ENCODE measurements around the gene PARD3. TPM values are rescaled to one million over a fixed set of nuclear protein-coding genes. Genes with fewer than 3 reads are reported as not detected.

Gene PARD3
- total RNA-seq, 1 donor from 2014 or later = 58.7 TPM

GRCh38 chr10:34187201-34187600, 627.9 kb downstream of the PARD3 start:
- Mint-ChIP-seq H3K4me1 (peaks cover 78% of the 10 kb centered on the region), H3K27ac (peak overlapping the region; percentile 89)
- H3K4me2 ChIP-seq = peak overlapping the region; percentile 60

GRCh38 chr10:34186745-34187144, 628.4 kb downstream of the PARD3 start:
- peaks cover 34% of the 10 kb centered on the region for H3F3A ChIP-seq (ENCODE audit: low read depth)

More at GRCh38 chr10:34187201-34187600, 627.9 kb downstream of the PARD3 start:
- H3K4me1 ChIP-seq = peaks cover 65% of the 10 kb centered on the region
- no peaks in the 10 kb centered on the region for H3K27me3 ChIP-seq
- no peak for DNase-seq (ENCODE audit: low spot score)
- Mint-ChIP-seq H3K27me3 (ENCODE audit: insufficient read depth, low read depth) (peaks cover 6% of the 10 kb centered on the region), H3K4me3 (no peak overlapping the region), H3K9me3 (no peaks in the 10 kb centered on the region), H3K36me3 (peaks cover 2% of the 10 kb centered on the region)
- no peak for TF ChIP-seq EZH2phosphoT487 (IDR thresholded peaks at IDR 0.05)
- TF ChIP-seq CTCF (IDR thresholded peaks at IDR 0.05) = no peak
- no peak for TF ChIP-seq EZH2 (IDR thresholded peaks at IDR 0.05)
- H2AFZ ChIP-seq (replicated peaks) = no peak overlapping the region
- H4K20me1 ChIP-seq (ENCODE audit: low read depth) = no peaks in the 10 kb centered on the region
- H3K9me3 ChIP-seq (ENCODE audit: low read depth) = no peaks in the 10 kb centered on the region
- no peak overlapping the region for H3K9ac ChIP-seq
- no peaks in the 10 kb centered on the region for H3K36me3 ChIP-seq
- H3K27ac ChIP-seq = peak overlapping the region; percentile 73
- H3K4me3 ChIP-seq = no peak overlapping the region
- peaks cover 29% of the 10 kb centered on the region for H3F3A ChIP-seq (ENCODE audit: low read depth)
- H3K79me2 ChIP-seq (ENCODE audit: low read depth) = no peaks in the 10 kb centered on the region

GRCh38 chr10:34185998-34186397, 629.1 kb downstream of the PARD3 start:
- Histone ChIP-seq H3K4me3 (no peak overlapping the region), H3K4me1 (peaks cover 77% of the 10 kb centered on the region), H4K20me1 (ENCODE audit: low read depth) (no peaks in the 10 kb centered on the region), H3K9me3 (ENCODE audit: low read depth) (no peaks in the 10 kb centered on the region), H3F3A (ENCODE audit: low read depth) (peaks cover 35% of the 10 kb centered on the region), H3K79me2 (ENCODE audit: low read depth) (no peaks in the 10 kb centered on the region), H3K27me3 (no peaks in the 10 kb centered on the region), H3K4me2 (no peak overlapping the region), H2AFZ (replicated peaks) (no peak overlapping the region), H3K27ac (no peak overlapping the region), H3K36me3 (no peaks in the 10 kb centered on the region), H3K9ac (no peak overlapping the region)
- Mint-ChIP-seq H3K36me3 (peaks cover 2% of the 10 kb centered on the region), H3K27me3 (ENCODE audit: insufficient read depth, low read depth) (peaks cover 6% of the 10 kb centered on the region), H3K27ac (peak overlapping the region; percentile 89), H3K4me3 (no peak overlapping the region), H3K4me1 (peaks cover 78% of the 10 kb centered on the region), H3K9me3 (no peaks in the 10 kb centered on the region)
- TF ChIP-seq CTCF (IDR thresholded peaks at IDR 0.05) = no peak
- no peak for TF ChIP-seq EZH2 (IDR thresholded peaks at IDR 0.05)
- TF ChIP-seq EZH2phosphoT487 (IDR thresholded peaks at IDR 0.05) = no peak
- no peak for DNase-seq (ENCODE audit: low spot score)

More at GRCh38 chr10:34186745-34187144, 628.4 kb downstream of the PARD3 start:
- peaks cover 80% of the 10 kb centered on the region for H3K4me1 Mint-ChIP-seq
- peak overlapping the region; percentile 73 for H3K27ac ChIP-seq
- no peaks in the 10 kb centered on the region for H3K79me2 ChIP-seq (ENCODE audit: low read depth)
- H3K4me1 ChIP-seq = peaks cover 69% of the 10 kb centered on the region
- H3K4me3 Mint-ChIP-seq = no peak overlapping the region
- no peak overlapping the region for H3K4me3 ChIP-seq
- peaks cover 2% of the 10 kb centered on the region for H3K36me3 Mint-ChIP-seq
- H3K9ac ChIP-seq = no peak overlapping the region
- peaks cover 6% of the 10 kb centered on the region for H3K27me3 Mint-ChIP-seq (ENCODE audit: insufficient read depth, low read depth)
- H3K27me3 ChIP-seq = no peaks in the 10 kb centered on the region
- DNase-seq (ENCODE audit: low spot score) = peak; percentile 57
- no peak overlapping the region for H2AFZ ChIP-seq (replicated peaks)
- peak overlapping the region; percentile 60 for H3K4me2 ChIP-seq
- H3K36me3 ChIP-seq = no peaks in the 10 kb centered on the region
- H3K9me3 ChIP-seq (ENCODE audit: low read depth) = no peaks in the 10 kb centered on the region
- TF ChIP-seq EZH2phosphoT487 (IDR thresholded peaks at IDR 0.05) (no peak), EZH2 (IDR thresholded peaks at IDR 0.05) (no peak), CTCF (IDR thresholded peaks at IDR 0.05) (no peak)
- H3K9me3 Mint-ChIP-seq = no peaks in the 10 kb centered on the region
- H3K27ac Mint-ChIP-seq = peak overlapping the region; percentile 89
- H4K20me1 ChIP-seq (ENCODE audit: low read depth) = no peaks in the 10 kb centered on the region

Data from neural progenitor cell (in vitro differentiated cells).